Neural cell (in vitro differentiated cells): ENCODE results near the gene VENTX. TPM values are rescaled to one million over a fixed set of nuclear protein-coding genes. Genes with fewer than 3 reads are reported as not detected.

ENCODE experiments used
- H2AFZ ChIP-seq: fragments of 200-600, 300-800 bp; sonication (generic), shearing (Covaris generic); 2 replicates; pipeline ENCODE4 v1.6.0; 2014; ENCODE audit warnings: low read depth, mild to moderate bottlenecking, antibody characterized with exemption, low read length, moderate library complexity
- H3F3A ChIP-seq: fragments of 200-600 bp; shearing (Covaris generic); 2 replicates; pipeline ENCODE4 v1.6.1; 2016; ENCODE audit warnings: mild to moderate bottlenecking, moderate library complexity, mixed read lengths, antibody characterized with exemption, low read length; ENCODE audit not compliant: insufficient read depth, poor library complexity, severe bottlenecking
- H3K27ac ChIP-seq: fragments of 200-600, 300-800 bp; sonication (generic), shearing (Covaris generic); 2 replicates; pipeline ENCODE4 v1.5.1; 2014; ENCODE audit warnings: mild to moderate bottlenecking, low read length, moderate library complexity
- H3K27me3 ChIP-seq: fragments of 300-800, 200-600 bp; sonication (generic), shearing (Covaris generic); 2 replicates; pipeline ENCODE4 v1.6.0; 2014; ENCODE audit warnings: mild to moderate bottlenecking, low read depth, low read length, moderate library complexity; ENCODE audit not compliant: insufficient read depth
- H3K36me3 ChIP-seq: fragments of 300-800, 200-600 bp; sonication (generic), shearing (Covaris generic); 2 replicates; pipeline ENCODE4 v1.5.1; 2014; ENCODE audit warnings: mild to moderate bottlenecking, antibody characterized with exemption, low read length, moderate library complexity; ENCODE audit not compliant: insufficient read depth
- H3K4me2 ChIP-seq: fragments of 300-800, 200-600 bp; sonication (generic), shearing (Covaris generic); 2 replicates; pipeline ENCODE4 v1.6.0; 2014; ENCODE audit warnings: mild to moderate bottlenecking, low read length
- H3K4me3 ChIP-seq: fragments of 300-800, 200-600 bp; sonication (generic), shearing (Covaris generic); 2 replicates; pipeline ENCODE4 v1.5.1; 2014; ENCODE audit warnings: mild to moderate bottlenecking, low read length, moderate library complexity
- H3K79me2 ChIP-seq: fragments of 200-600 bp; shearing (Covaris generic); replicated peaks from 2 replicates; pipeline ENCODE4 v1.6.0; 2014; ENCODE audit warnings: mild to moderate bottlenecking, low read length, moderate library complexity; ENCODE audit not compliant: insufficient read depth
- H3K9ac ChIP-seq: fragments of 300-800, 200-600 bp; sonication (generic), shearing (Covaris generic); 2 replicates; pipeline ENCODE4 v1.6.1; 2016; ENCODE audit warnings: mild to moderate bottlenecking, low read length, mixed read lengths
- H3K9me2 ChIP-seq: fragments of 200-600 bp; shearing (Covaris generic); 2 replicates; pipeline ENCODE4 v1.6.1; 2016; ENCODE audit warnings: mild to moderate bottlenecking, low read length, mixed read lengths; ENCODE audit not compliant: insufficient read depth
- H3K9me3 ChIP-seq: fragments of 200-600, 300-800 bp; sonication (generic), shearing (Covaris generic); 2 replicates; pipeline ENCODE4 v1.6.1; 2016; ENCODE audit warnings: mild to moderate bottlenecking, mixed run types, low read length, moderate library complexity, mixed read lengths
- H4K20me1 ChIP-seq: fragments of 200-600 bp; shearing (Covaris generic); 2 replicates; pipeline ENCODE4 v1.6.1; 2016; ENCODE audit warnings: mild to moderate bottlenecking, mixed run types; ENCODE audit not compliant: insufficient read depth
- EP300 ChIP-seq: fragments of 450-650 bp; conservative IDR thresholded peaks from 2 replicates; pipeline ENCODE4 v1.6.1; 2014; ENCODE audit warnings: antibody characterized with exemption, mild to moderate bottlenecking, moderate library complexity; ENCODE audit not compliant: poor library complexity, severe bottlenecking
- EZH2 ChIP-seq: fragments of 200-600, 300-800 bp; shearing (Covaris generic), sonication (generic); IDR thresholded peaks from 2 replicates; pipeline ENCODE4 v1.6.1; 2014; ENCODE audit warnings: antibody characterized with exemption, low read length, borderline replicate concordance, mild to moderate bottlenecking; ENCODE audit not compliant: insufficient read depth, poor library complexity, severe bottlenecking
- MXI1 ChIP-seq: fragments of 450-650 bp; conservative IDR thresholded peaks from 2 replicates; pipeline ENCODE4 v1.6.1; 2014; ENCODE audit warnings: antibody characterized with exemption, mild to moderate bottlenecking; ENCODE audit not compliant: poor library complexity, severe bottlenecking
- POLR2AphosphoS5 ChIP-seq: IDR thresholded peaks from 2 replicates; pipeline ENCODE4 v1.6.1; 2012
- RAD21 ChIP-seq: fragments of 450-650 bp; conservative IDR thresholded peaks from 2 replicates; pipeline ENCODE4 v1.6.1; 2014; ENCODE audit warnings: antibody characterized with exemption, mild to moderate bottlenecking, moderate library complexity
- SMC3 ChIP-seq: fragments of 450-650 bp; conservative IDR thresholded peaks from 2 replicates; pipeline ENCODE4 v1.6.1; 2014; ENCODE audit warnings: antibody characterized with exemption, mild to moderate bottlenecking, moderate library complexity; ENCODE audit not compliant: poor library complexity
- TAF1 ChIP-seq: IDR thresholded peaks from 2 replicates; pipeline ENCODE4 v1.6.1; 2012; ENCODE audit warnings: low read depth
- polyA plus RNA-seq: library from polyadenylated mRNA; depleted of rRNA; stranded (reverse); fragments of >200 nt; gene quantifications from 2 replicates; pipeline ENCODE4 v1.2.3, GENCODE V29; 2014
- TF ChIP-seq, protein P1 (sequence below): IDR thresholded peaks from 2 replicates; pipeline ENCODE4 v1.6.1; 2012; ENCODE audit warnings: borderline replicate concordance
- TF ChIP-seq, protein P2 (sequence below): fragments of 450-650 bp; IDR thresholded peaks from 2 replicates; pipeline ENCODE4 v1.5.1; 2014; ENCODE audit warnings: antibody characterized with exemption, mild to moderate bottlenecking, moderate library complexity; ENCODE audit not compliant: poor library complexity, severe bottlenecking

The VENTX gene
- polyA plus RNA-seq, 1 donor from 2014 or later = not detected

DNA sequence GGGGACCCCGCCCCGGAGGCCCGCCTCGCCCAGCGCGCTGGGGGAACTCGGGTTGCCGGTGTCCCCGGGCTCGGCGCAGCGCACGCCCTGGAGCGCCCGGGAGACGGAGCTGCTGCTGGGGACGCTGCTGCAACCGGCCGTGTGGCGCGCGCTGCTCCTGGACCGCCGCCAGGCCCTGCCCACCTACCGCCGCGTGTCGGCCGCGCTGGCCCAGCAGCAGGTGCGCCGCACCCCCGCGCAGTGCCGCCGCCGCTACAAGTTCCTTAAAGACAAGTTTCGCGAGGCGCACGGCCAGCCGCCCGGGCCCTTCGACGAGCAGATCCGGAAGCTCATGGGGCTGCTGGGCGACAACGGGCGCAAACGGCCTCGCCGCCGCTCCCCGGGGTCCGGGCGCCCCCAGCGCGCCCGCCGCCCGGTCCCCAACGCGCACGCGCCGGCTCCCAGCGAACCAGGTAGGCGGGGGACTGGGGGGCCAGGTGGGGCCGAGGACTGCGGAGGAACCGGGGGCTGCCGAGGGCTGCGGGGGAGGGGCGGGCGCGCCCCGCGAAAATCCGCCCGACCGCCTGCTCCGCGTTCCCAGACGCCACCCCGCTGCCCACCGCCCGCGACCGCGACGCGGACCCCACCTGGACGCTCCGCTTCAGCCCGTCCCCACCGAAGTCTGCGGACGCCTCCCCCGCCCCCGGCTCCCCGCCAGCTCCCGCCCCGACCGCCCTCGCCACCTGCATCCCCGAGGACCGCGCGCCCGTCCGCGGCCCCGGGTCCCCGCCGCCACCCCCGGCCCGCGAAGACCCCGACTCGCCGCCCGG is 7.1 kb upstream of the VENTX start:
- peak overlapping the region; percentile 43 for H3K4me3 ChIP-seq
- H3K9me3 ChIP-seq = no peaks in the 10 kb centered on the region
- no peaks in the 10 kb centered on the region for H3K79me2 ChIP-seq
- no peak overlapping the region for H3K27ac ChIP-seq
- no peaks in the 10 kb centered on the region for H3K36me3 ChIP-seq
- H3K9me2 ChIP-seq = no peaks in the 10 kb centered on the region
- H3K9ac ChIP-seq = no peak overlapping the region
- H3F3A ChIP-seq = no peaks in the 10 kb centered on the region
- no peak for TF ChIP-seq POLR2AphosphoS5
- TF ChIP-seq EZH2 = no peak
- no peak for TF ChIP-seq EP300
- TF ChIP-seq SMC3 = no peak
- TF ChIP-seq, protein P1, sequence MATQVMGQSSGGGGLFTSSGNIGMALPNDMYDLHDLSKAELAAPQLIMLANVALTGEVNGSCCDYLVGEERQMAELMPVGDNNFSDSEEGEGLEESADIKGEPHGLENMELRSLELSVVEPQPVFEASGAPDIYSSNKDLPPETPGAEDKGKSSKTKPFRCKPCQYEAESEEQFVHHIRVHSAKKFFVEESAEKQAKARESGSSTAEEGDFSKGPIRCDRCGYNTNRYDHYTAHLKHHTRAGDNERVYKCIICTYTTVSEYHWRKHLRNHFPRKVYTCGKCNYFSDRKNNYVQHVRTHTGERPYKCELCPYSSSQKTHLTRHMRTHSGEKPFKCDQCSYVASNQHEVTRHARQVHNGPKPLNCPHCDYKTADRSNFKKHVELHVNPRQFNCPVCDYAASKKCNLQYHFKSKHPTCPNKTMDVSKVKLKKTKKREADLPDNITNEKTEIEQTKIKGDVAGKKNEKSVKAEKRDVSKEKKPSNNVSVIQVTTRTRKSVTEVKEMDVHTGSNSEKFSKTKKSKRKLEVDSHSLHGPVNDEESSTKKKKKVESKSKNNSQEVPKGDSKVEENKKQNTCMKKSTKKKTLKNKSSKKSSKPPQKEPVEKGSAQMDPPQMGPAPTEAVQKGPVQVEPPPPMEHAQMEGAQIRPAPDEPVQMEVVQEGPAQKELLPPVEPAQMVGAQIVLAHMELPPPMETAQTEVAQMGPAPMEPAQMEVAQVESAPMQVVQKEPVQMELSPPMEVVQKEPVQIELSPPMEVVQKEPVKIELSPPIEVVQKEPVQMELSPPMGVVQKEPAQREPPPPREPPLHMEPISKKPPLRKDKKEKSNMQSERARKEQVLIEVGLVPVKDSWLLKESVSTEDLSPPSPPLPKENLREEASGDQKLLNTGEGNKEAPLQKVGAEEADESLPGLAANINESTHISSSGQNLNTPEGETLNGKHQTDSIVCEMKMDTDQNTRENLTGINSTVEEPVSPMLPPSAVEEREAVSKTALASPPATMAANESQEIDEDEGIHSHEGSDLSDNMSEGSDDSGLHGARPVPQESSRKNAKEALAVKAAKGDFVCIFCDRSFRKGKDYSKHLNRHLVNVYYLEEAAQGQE = no peak
- TF ChIP-seq, protein P2, sequence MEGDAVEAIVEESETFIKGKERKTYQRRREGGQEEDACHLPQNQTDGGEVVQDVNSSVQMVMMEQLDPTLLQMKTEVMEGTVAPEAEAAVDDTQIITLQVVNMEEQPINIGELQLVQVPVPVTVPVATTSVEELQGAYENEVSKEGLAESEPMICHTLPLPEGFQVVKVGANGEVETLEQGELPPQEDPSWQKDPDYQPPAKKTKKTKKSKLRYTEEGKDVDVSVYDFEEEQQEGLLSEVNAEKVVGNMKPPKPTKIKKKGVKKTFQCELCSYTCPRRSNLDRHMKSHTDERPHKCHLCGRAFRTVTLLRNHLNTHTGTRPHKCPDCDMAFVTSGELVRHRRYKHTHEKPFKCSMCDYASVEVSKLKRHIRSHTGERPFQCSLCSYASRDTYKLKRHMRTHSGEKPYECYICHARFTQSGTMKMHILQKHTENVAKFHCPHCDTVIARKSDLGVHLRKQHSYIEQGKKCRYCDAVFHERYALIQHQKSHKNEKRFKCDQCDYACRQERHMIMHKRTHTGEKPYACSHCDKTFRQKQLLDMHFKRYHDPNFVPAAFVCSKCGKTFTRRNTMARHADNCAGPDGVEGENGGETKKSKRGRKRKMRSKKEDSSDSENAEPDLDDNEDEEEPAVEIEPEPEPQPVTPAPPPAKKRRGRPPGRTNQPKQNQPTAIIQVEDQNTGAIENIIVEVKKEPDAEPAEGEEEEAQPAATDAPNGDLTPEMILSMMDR = no peak
- TF ChIP-seq MXI1 = peak; percentile 39
- peak; percentile 14 for TF ChIP-seq RAD21
- no peak for TF ChIP-seq TAF1
- peaks cover 66% of the 10 kb centered on the region for H3K27me3 ChIP-seq
- no peak overlapping the region for H3K4me2 ChIP-seq
- H2AFZ ChIP-seq = no peak overlapping the region
- no peaks in the 10 kb centered on the region for H4K20me1 ChIP-seq

GRCh38 chr10:133231244-133231945 is 6.3 kb upstream of the VENTX start:
- Histone ChIP-seq H3K4me3 (no peak overlapping the region), H3K27ac (no peak overlapping the region), H3K4me2 (no peak overlapping the region), H2AFZ (no peak overlapping the region), H3K9me2 (no peaks in the 10 kb centered on the region), H3F3A (no peaks in the 10 kb centered on the region), H3K27me3 (peaks cover 74% of the 10 kb centered on the region), H3K36me3 (no peaks in the 10 kb centered on the region), H3K9ac (no peak overlapping the region), H3K9me3 (no peaks in the 10 kb centered on the region), H3K79me2 (no peaks in the 10 kb centered on the region), H4K20me1 (no peaks in the 10 kb centered on the region)
- no peak for TF ChIP-seq TAF1
- TF ChIP-seq EZH2 = peak; percentile 28
